A172 (cell line): Measurements from ENCODE around the gene RNU6-1. TPM values are rescaled to one million over a fixed set of nuclear protein-coding genes. Genes with fewer than 3 reads are reported as not detected.

ENCODE experiments used
- DNase-seq: peaks from one replicate; pipeline ENCODE4 v3.0.0-alpha.2; 2015; ENCODE audit warnings: low spot score
- total RNA-seq: library from RNA; depleted of rRNA; stranded (reverse); fragments of >200 nt; shearing (Covaris generic); gene quantifications from 2 replicates; pipeline ENCODE4 v1.2.3, GENCODE V29; 2014

RNU6-1 gene
- total RNA-seq, 1 experiment from 2014 or later: not detected

- no peak for DNase-seq
Observed at GRCh38 chr15:67859331-67859946, 19.6 kb upstream of the RNU6-1 start.

DNA sequence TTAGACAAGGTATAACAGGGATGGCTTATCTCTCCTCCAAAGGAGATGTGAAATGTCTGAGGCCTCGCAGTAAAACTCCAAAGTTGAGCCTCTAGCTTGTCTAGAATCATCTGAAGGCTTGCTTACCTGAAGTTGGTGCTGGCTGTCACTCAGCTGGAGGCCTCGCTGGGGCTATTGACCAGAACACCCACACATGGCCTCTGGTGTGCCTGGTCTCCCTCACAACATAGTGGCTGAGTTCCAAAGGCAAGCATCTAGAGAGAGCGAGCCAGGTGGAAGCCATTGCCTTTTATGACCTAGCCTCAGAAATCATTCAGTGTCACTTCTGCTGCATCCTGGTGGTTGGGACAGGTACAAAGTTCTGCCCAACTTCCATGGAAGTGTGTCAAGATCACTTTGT lies 17.4 kb upstream of the RNU6-1 start:
- DNase-seq: no peak

- DNase-seq: no peak
Observed at GRCh38 chr15:67855842-67856241, 16.0 kb upstream of the RNU6-1 start.

- DNase-seq: no peak
Observed at GRCh38 chr15:67854358-67854757, 14.5 kb upstream of the RNU6-1 start.

DNA sequence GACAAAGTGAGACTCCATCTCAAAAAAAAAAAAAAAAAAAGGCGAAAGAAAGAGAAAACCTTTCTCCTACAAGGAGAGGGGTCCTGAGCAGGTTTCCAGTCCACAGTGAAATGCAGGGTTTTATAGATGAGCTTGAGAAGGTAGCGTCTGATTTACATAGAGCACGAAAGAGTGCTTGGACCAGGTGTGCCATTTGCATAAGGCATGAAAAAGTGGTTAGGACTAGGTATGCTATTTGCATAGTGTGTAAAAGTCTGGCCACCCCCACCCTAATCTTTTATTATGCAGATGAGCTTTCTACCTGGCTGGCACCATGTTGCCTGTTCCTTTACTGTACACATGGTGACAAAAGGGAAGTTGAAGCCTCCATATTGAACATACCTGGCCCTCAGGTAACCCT lies 13.6 kb upstream of the RNU6-1 start:
- DNase-seq: no peak

- DNase-seq: no peak
Observed at GRCh38 chr15:67852418-67852817, 12.6 kb upstream of the RNU6-1 start.

DNA sequence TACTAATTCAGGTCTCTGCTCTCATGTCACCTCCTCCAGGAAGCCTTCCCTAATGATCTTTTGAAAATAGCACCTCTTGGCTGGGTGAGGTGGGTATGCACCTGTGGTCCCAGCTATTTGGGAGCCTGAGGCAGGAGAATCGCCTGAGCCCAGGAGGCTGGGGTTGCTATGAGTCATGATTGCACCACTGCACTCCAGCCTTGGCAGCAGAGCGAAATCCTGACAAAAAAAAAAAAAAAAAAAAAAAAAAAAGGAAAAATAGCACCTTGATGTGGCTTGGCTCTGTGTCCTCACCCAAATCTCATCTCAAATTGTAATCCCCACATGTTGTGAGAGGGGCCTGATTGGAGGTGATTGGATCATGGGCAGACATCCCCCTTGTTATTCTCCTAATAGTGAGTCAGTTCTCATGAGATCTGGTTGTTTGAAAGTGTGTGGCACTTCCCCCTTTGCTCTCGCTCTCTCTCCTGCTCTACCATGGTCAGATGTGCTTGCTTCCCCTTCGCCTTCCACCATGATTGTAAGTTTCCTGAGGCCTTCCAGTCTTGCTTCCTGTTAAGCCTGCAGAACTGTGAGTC lies 11.2 kb upstream of the RNU6-1 start:
- no peak for DNase-seq

- DNase-seq: no peak
Observed at GRCh38 chr15:67850336-67850735, 10.5 kb upstream of the RNU6-1 start.

DNA sequence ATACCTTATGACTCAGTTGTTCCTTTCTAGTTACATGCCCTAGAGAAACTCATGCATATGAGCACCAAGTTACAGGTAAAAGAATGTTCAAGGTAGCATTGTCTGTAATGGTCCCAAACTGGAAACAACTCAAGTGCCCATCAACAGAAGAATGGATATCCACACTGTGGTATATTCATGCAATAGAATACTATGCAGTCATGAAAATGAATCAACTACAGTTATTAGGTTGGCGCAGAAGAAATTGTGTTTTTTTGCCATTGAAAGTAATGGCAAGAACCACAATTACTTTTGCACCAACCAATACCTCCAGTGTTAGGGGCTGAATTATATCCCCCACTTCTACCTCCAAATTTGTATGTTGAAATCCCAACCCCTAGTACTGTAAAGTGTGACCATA lies 9.7 kb upstream of the RNU6-1 start:
- DNase-seq: no peak

GRCh38 chr15:67845974-67846373 lies 6.1 kb upstream of the RNU6-1 start:
- DNase-seq: no peak

DNA sequence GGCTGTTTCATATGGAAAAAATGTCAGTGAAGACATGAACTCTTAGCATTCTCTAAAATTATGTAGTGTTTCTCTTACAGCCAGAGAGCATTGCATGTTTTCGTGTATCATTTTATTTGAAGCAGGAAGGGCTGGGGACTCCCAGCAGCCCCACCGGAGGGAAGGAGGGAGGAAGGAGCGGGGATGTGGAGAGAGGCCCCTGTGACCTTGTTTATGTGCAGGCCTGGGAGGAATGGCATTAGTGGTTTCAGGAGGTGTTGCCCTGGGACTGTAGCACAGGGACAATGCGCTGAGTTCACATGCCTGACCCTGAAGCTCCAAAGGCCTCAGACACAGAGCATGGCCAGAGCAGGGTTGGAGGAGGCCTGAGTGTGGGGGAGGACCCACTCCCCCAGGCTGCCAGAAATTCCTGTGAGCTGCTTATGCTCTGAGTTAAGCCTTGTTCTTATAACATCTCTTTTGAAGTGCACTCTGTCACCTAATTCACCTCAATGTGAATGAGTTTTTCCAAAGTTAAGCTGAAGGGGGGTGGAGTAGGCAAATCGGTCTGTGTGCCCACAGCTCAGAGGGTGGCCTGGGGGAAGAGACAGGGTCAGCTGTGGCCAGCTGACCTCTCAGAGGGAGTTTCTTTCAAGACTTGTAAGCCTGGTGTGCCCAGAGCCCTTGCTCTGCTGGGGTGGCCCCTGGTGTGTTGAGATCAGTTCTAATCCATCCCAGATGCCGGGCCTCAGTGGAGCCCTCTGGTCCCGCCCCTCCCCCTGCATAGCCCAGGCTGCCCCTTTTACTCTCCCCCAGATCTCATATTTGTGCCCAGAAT lies 3.9 kb upstream of the RNU6-1 start:
- no peak for DNase-seq

- no peak for DNase-seq
Observed at GRCh38 chr15:67843092-67843501, 3.3 kb upstream of the RNU6-1 start.

GRCh38 chr15:67841513-67841762 lies 1.6 kb upstream of the RNU6-1 start:
- DNase-seq: no peak

GRCh38 chr15:67840749-67841512 lies 1.1 kb upstream of the RNU6-1 start:
- DNase-seq: peak; percentile 30

GRCh38 chr15:67839499-67839928 lies 331 bp downstream of the RNU6-1 start:
- peak; percentile 50 for DNase-seq

- no peak for DNase-seq
Observed at GRCh38 chr15:67838789-67839332, 984 bp downstream of the RNU6-1 start.

DNA sequence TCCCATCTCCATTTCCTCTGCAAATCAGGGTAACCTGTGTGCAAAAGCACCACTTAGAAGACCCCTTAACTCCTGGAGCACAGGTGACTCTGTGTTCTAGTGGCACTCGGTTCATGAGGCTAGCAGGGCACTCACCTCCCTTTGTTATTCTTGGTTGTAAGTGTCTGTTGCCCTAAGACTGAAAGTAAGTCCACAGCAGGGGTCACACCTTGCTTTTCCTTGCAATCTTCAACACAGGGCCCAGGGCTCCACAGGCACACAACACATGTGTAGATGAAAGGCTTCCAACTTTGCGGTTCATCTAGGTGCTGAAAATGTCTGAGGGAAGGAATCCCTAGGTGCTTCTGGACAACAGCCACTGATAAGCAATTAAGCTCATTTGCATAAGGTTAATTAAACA lies 2.9 kb downstream of the RNU6-1 start:
- DNase-seq: no peak

DNA sequence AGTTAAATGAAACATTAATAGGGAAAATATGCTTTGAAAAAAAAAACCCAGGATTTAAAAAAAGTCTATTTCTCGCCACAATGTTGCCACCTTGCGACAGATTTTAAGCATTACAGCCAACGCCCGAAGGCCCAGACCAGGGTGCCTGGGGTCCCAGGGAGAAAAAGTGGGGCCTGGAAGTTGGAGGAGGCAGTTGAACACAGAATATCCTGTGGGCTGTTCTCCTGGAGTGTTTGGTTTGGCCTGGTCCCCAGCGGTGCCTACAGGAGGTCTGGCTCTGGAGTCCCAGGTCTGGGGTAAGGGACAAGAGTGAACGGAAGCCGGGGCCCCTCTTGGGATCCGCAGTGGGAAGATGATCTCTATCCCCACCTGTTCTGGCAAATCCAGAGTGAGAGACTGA lies 3.4 kb downstream of the RNU6-1 start:
- DNase-seq: no peak

GRCh38 chr15:67836134-67836455 lies 3.8 kb downstream of the RNU6-1 start:
- no peak for DNase-seq

GRCh38 chr15:67835297-67836133 lies 4.3 kb downstream of the RNU6-1 start:
- DNase-seq: no peak

GRCh38 chr15:67834581-67835296 lies 5.1 kb downstream of the RNU6-1 start:
- no peak for DNase-seq
